Spleen (tissue), 11 donors: ENCODE measurements around the gene SCRG1. TPM values are rescaled to one million over a fixed set of nuclear protein-coding genes. Genes with fewer than 3 reads are reported as not detected.

ENCODE experiments used
- DNase-seq: peaks from one replicate; pipeline ENCODE4 v3.0.0-alpha.2; 2020
- H3K27ac ChIP-seq, 8 donors: fragments of 200-600 bp; sonication (generic) in 7 of 8; 1 replicate in 4 of 8; 2 replicates in 4 of 8; pipeline versions ENCODE4 v1.5.0 to v1.8.0; 2016 to 2021; ENCODE audit warnings: inconsistent platforms in 4 of 8, mild to moderate bottlenecking in 4 of 8, moderate library complexity in 1 of 8
- H3K27me3 ChIP-seq, 7 donors: fragments of 200-600 bp; sonication (generic) in 6 of 7; replicated peaks in 1 of 7; 1 replicate in 4 of 7; 2 replicates in 3 of 7; pipeline versions ENCODE4 v1.5.0 to v1.8.0; 2016 to 2021; ENCODE audit warnings: inconsistent platforms in 3 of 7, mild to moderate bottlenecking in 1 of 7
- H3K36me3 ChIP-seq, 6 donors: fragments of 200-600 bp; sonication (generic) in 5 of 6; 1 replicate in 4 of 6; 2 replicates in 2 of 6; pipeline versions ENCODE4 v1.5.0 to v1.8.0; 2016 to 2021; ENCODE audit warnings: inconsistent platforms in 2 of 6
- H3K4me1 ChIP-seq, 6 donors: fragments of 200-600 bp; sonication (generic) in 5 of 6; 1 replicate in 3 of 6; 2 replicates in 3 of 6; pipeline versions ENCODE4 v1.5.0 to v1.8.0; 2016 to 2021; ENCODE audit warnings: inconsistent platforms in 3 of 6
- H3K4me3 ChIP-seq, 8 donors: fragments of 200-600 bp; sonication (generic) in 7 of 8; 1 replicate in 4 of 8; 2 replicates in 4 of 8; pipeline versions ENCODE4 v1.5.0 to v1.8.0; 2016 to 2021; ENCODE audit warnings: inconsistent platforms in 4 of 8, mild to moderate bottlenecking in 4 of 8, moderate library complexity in 2 of 8
- H3K9me3 ChIP-seq, 8 donors: fragments of 200-600 bp; sonication (generic) in 7 of 8; 1 replicate in 4 of 8; 2 replicates in 4 of 8; pipeline versions ENCODE4 v1.5.0 to v1.8.0; 2016 to 2021; ENCODE audit warnings: inconsistent platforms in 4 of 8
- CTCF ChIP-seq, 11 experiments: fragments of 200-600 bp in 7 of 11; fragments of 450-650 bp in 4 of 11; sonication (generic) in 4 of 11; IDR thresholded peaks in 8 of 11; conservative IDR thresholded peaks in 3 of 11; 1 replicate in 7 of 11; 2 replicates in 4 of 11; pipeline versions ENCODE4 v1.4.0 to v1.8.0; 2016 to 2021; ENCODE audit warnings: antibody characterized with exemption in 11 of 11, inconsistent platforms in 4 of 11, mild to moderate bottlenecking in 1 of 11
- POLR2A ChIP-seq, 3 donors: fragments of 450-650 bp; IDR thresholded peaks; one replicate each; pipeline ENCODE4 v1.5.1; 2017; ENCODE audit warnings: antibody characterized with exemption in 3 of 3, mild to moderate bottlenecking in 1 of 3
- POLR2AphosphoS5 ChIP-seq, 3 donors: sonication (generic); formaldehyde crosslinking; IDR thresholded peaks; one replicate each; pipeline ENCODE4 v1.5.1; 2017; ENCODE audit warnings: antibody characterized with exemption in 3 of 3
- WGBS, 5 donors: extraction: QIAGEN DNeasy Blood & Tissue Kit in 3 of 5; methylation state at CpG; one replicate each; pipeline versions ENCODE4 v1.1.5 to v1.1.7; 2013 to 2018; 5-methylcytosine and 5-hydroxymethylcytosine counted together
- intact Hi-C: fragments of 100-400 bp; cut with DNase I; formaldehyde crosslinking; loops from one replicate; pipeline ENCODE4 v1.15.0; 2023; ENCODE audit warnings: low total_unique reads
- polyA plus RNA-seq, 3 donors: library from polyadenylated mRNA; stranded (reverse); fragments of 200-250 nt; gene quantifications; one replicate each; pipeline ENCODE4 v1.2.1, GENCODE V29; 2013
- total RNA-seq, 7 donors: library from RNA; depleted of rRNA in 3 of 7; stranded (reverse); fragments of >200 nt in 3 of 7; fragmentation: NEBNext Ultra II Directional in 4 of 7; extraction: Animal tissue kit (Norgen Biotek cat#: 25700) in 4 of 7; gene quantifications; one replicate each; pipeline versions ENCODE4 v1.1.0 to v1.2.1, GENCODE V29; 2016 to 2021
- donor health status: healthy with polysubstance abuse.
- donor health status: DM: no; HTN: no; CAD: no; lungs with moderate emphysema.
- donor health status: DM: no; HTN: no; CAD: no.
- donor health status: Bipolar disorder and iron deficiency.
- donor health status: healthy.
- donor health status: DM: no; HTN: no; CAD: no.
- donor health status: DM: yes; HTN: yes; CAD: no.

SCRG1 gene
- total and polyA plus RNA-seq, 10 donors = 0.09 to 0.79 (median 0.35) TPM; not detected in 2

- WGBS, 5 donors = 56 to 88% (median 62%) methylated on average over 4 of the region's 4 CpGs
- no peak for TF ChIP-seq POLR2A (IDR thresholded peaks at IDR 0.05)
- no peak for TF ChIP-seq POLR2AphosphoS5 (IDR thresholded peaks at IDR 0.05)
- no peak for TF ChIP-seq CTCF (IDR thresholded peaks at IDR 0.05 in 8 of 11, conservative IDR thresholded peaks at IDR 0.05 in 3 of 11)
- Histone ChIP-seq H3K36me3 (no peaks in the 10 kb centered on the region), H3K27me3 (peaks cover 0 to 8% (median 0%) of the 10 kb centered on the region in 7 donors), H3K4me3 (no peak overlapping the region), H3K27ac (peak overlapping the region in 2 of 8 donors; percentile 24 to 25), H3K9me3 (no peaks in the 10 kb centered on the region), H3K4me1 (peaks cover 4 to 41% (median 27%) of the 10 kb centered on the region in 6 donors)
- DNase-seq = no peak
- intact Hi-C loops = no loop called here
Observed at GRCh38 chr4:173367946-173368345, 31.0 kb downstream of the SCRG1 start.

GRCh38 chr4:173367285-173367684 lies 31.6 kb downstream of the SCRG1 start:
- Histone ChIP-seq H3K27me3 (peaks cover 0 to 1% (median 0%) of the 10 kb centered on the region in 7 donors), H3K36me3 (no peaks in the 10 kb centered on the region), H3K27ac (peak overlapping the region in 2 of 8 donors; percentile 16 to 24), H3K4me3 (no peak overlapping the region), H3K9me3 (no peaks in the 10 kb centered on the region), H3K4me1 (peaks cover 0 to 34% (median 21%) of the 10 kb centered on the region in 6 donors)
- TF ChIP-seq POLR2AphosphoS5 (IDR thresholded peaks at IDR 0.05) = no peak
- TF ChIP-seq POLR2A (IDR thresholded peaks at IDR 0.05) = no peak
- intact Hi-C loops = no loop called here
- DNase-seq = no peak

- DNase-seq = no peak
- Histone ChIP-seq H3K27me3 (no peaks in the 10 kb centered on the region), H3K9me3 (no peaks in the 10 kb centered on the region), H3K27ac (no peak overlapping the region), H3K36me3 (no peaks in the 10 kb centered on the region), H3K4me3 (no peak overlapping the region), H3K4me1 (peaks cover 0 to 25% (median 19%) of the 10 kb centered on the region in 6 donors)
- 19 to 31% (median 26%) methylated on average over 2 of the region's 2 CpGs for WGBS, 5 donors
- intact Hi-C loops = no loop called here
- TF ChIP-seq POLR2A (IDR thresholded peaks at IDR 0.05) (no peak), CTCF (IDR thresholded peaks at IDR 0.05 in 8 of 11, conservative IDR thresholded peaks at IDR 0.05 in 3 of 11) (no peak), POLR2AphosphoS5 (IDR thresholded peaks at IDR 0.05) (no peak)
Observed at GRCh38 chr4:173365359-173365996, 33.4 kb downstream of the SCRG1 start.

- Histone ChIP-seq H3K4me3 (no peak overlapping the region), H3K36me3 (no peaks in the 10 kb centered on the region), H3K27me3 (no peaks in the 10 kb centered on the region), H3K27ac (no peak overlapping the region), H3K4me1 (peaks cover 0 to 7% (median 4%) of the 10 kb centered on the region in 6 donors), H3K9me3 (no peaks in the 10 kb centered on the region)
- intact Hi-C loops = no loop called here
- TF ChIP-seq POLR2A (IDR thresholded peaks at IDR 0.05) (no peak), POLR2AphosphoS5 (IDR thresholded peaks at IDR 0.05) (no peak), CTCF (IDR thresholded peaks at IDR 0.05 in 8 of 11, conservative IDR thresholded peaks at IDR 0.05 in 3 of 11) (no peak)
- no peak for DNase-seq
- 91 to 98% (median 96%) methylated on average over 3 of the region's 3 CpGs for WGBS, 5 donors
Observed at GRCh38 chr4:173362666-173363065, 36.2 kb downstream of the SCRG1 start.
